ENCODE measurements around the gene PCBP3. TPM values are rescaled to one million over a fixed set of nuclear protein-coding genes. Genes with fewer than 3 reads are reported as not detected.
"Not testable (repeated sequence)": the region's sequence is repeated elsewhere in the genome, so short reads cannot be mapped to it uniquely, and the experiment has no call there.

The PCBP3 gene
- total RNA-seq, 1 donor from 2014 or later = 2.5 TPM

- Mint-ChIP-seq H3K36me3 (ENCODE audit: low read depth, unreplicated experiment) (peaks cover 9% of the 10 kb centered on the region), H3K4me3 (ENCODE audit: unreplicated experiment) (no peak overlapping the region), H3K9me3 (ENCODE audit: unreplicated experiment) (no peaks in the 10 kb centered on the region), H3K4me1 (ENCODE audit: unreplicated experiment) (peaks cover under 1% of the 10 kb centered on the region), H3K27me3 (ENCODE audit: unreplicated experiment) (peaks cover 4% of the 10 kb centered on the region), H3K27ac (ENCODE audit: unreplicated experiment) (no peak overlapping the region)
- TF ChIP-seq CTCF (IDR thresholded peaks at IDR 0.05; ENCODE audit: unreplicated experiment) = no peak
- no peak for DNase-seq (ENCODE audit: low spot score)
Measured at GRCh38 chr21:45602106-45602505, 41.4 kb upstream of the PCBP3 start.

DNA sequence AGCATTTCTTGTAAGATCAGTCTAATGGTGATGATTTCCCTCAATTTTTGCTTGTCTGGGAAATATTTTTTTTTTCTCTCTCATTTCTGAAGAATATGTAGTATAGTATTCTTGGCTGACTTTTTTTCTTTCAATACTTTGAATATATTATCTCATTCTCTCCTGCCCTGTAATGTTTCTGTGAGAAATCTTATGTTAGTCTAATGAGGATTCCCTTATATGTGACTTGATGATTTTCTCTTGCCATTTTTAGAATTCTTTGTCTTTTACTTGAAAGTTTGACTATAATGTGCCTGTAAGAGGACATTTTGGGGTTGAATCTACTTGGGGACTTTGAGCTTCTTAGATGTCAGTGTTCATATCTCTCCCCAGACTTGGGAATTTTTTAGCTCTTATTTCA is 40.0 kb upstream of the PCBP3 start:
- Mint-ChIP-seq H3K36me3 (ENCODE audit: low read depth, unreplicated experiment) (peaks cover 11% of the 10 kb centered on the region), H3K9me3 (ENCODE audit: unreplicated experiment) (no peaks in the 10 kb centered on the region), H3K4me1 (ENCODE audit: unreplicated experiment) (peaks cover 2% of the 10 kb centered on the region), H3K4me3 (ENCODE audit: unreplicated experiment) (no peak overlapping the region), H3K27me3 (ENCODE audit: unreplicated experiment) (peaks cover 4% of the 10 kb centered on the region), H3K27ac (ENCODE audit: unreplicated experiment) (no peak overlapping the region)
- no peak for DNase-seq (ENCODE audit: low spot score)
- no peak for TF ChIP-seq CTCF (IDR thresholded peaks at IDR 0.05; ENCODE audit: unreplicated experiment)

GRCh38 chr21:45604681-45605080 is 38.8 kb upstream of the PCBP3 start:
- not testable (repeated sequence) for H3K4me1 Mint-ChIP-seq (ENCODE audit: unreplicated experiment); H3K27me3 Mint-ChIP-seq (ENCODE audit: unreplicated experiment); DNase-seq (ENCODE audit: low spot score); H3K27ac Mint-ChIP-seq (ENCODE audit: unreplicated experiment); H3K4me3 Mint-ChIP-seq (ENCODE audit: unreplicated experiment); H3K9me3 Mint-ChIP-seq (ENCODE audit: unreplicated experiment)
- peaks cover 11% of the 10 kb centered on the region for H3K36me3 Mint-ChIP-seq (ENCODE audit: low read depth, unreplicated experiment)

DNA sequence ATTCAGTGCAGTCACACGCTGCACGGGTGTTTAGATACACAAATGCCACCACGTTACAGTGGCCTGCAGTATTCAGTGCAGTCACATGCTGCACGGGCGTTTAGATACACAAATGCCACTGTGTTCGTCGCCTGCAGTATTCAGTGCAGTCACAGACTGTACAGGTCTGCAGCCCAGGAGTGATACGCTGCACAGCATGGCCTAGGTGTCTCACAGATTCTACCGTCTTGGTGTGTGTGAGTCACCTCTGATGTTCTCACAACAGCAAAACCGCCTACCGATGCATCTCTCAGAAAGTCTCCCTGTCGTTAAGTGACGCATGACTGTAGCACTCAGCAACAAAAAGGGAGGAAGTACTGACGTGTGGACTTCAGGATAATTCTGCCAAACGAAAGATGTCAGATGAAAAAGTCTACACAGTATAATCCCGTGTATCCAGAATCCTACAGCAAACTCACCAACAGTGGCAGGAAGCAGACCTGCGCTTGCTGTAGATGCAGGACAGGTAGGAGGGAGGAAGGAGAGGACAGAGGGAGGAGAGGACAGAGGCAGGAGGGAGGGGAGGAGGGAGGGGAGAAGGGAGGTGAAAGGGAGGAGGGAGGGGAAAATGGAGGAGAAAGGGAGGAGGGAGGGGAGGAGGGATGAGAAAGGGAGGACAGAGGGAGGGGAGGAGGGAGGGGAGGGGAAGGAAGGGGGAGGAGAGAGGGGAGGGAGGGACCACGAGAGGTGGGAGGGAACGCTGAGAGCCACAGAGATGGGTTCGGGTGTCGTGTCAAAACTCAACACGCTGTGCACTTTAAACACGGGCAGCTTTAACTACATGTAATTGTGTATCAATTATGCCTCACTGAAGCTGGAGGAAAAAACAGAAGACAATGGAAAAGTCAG is 36.3 kb upstream of the PCBP3 start:
- peaks cover 3% of the 10 kb centered on the region for H3K36me3 Mint-ChIP-seq (ENCODE audit: low read depth, unreplicated experiment)

GRCh38 chr21:45607909-45608295 is 35.6 kb upstream of the PCBP3 start:
- Mint-ChIP-seq H3K27me3 (ENCODE audit: unreplicated experiment) (no peaks in the 10 kb centered on the region), H3K36me3 (ENCODE audit: low read depth, unreplicated experiment) (peaks cover 3% of the 10 kb centered on the region), H3K9me3 (ENCODE audit: unreplicated experiment) (no peaks in the 10 kb centered on the region), H3K27ac (ENCODE audit: unreplicated experiment) (no peak overlapping the region), H3K4me1 (ENCODE audit: unreplicated experiment) (peaks cover 2% of the 10 kb centered on the region), H3K4me3 (ENCODE audit: unreplicated experiment) (no peak overlapping the region)
- DNase-seq (ENCODE audit: low spot score) = no peak
- no peak for TF ChIP-seq CTCF (IDR thresholded peaks at IDR 0.05; ENCODE audit: unreplicated experiment)

More for the DNA sequence above, 36.3 kb upstream of the PCBP3 start:
- H3K27ac Mint-ChIP-seq (ENCODE audit: unreplicated experiment) = no peak overlapping the region
- H3K4me1 Mint-ChIP-seq (ENCODE audit: unreplicated experiment) = peaks cover 2% of the 10 kb centered on the region
- H3K9me3 Mint-ChIP-seq (ENCODE audit: unreplicated experiment) = no peaks in the 10 kb centered on the region
- no peak overlapping the region for H3K4me3 Mint-ChIP-seq (ENCODE audit: unreplicated experiment)
- TF ChIP-seq CTCF (IDR thresholded peaks at IDR 0.05; ENCODE audit: unreplicated experiment) = no peak
- DNase-seq (ENCODE audit: low spot score) = no peak
- H3K27me3 Mint-ChIP-seq (ENCODE audit: unreplicated experiment) = no peaks in the 10 kb centered on the region

DNA sequence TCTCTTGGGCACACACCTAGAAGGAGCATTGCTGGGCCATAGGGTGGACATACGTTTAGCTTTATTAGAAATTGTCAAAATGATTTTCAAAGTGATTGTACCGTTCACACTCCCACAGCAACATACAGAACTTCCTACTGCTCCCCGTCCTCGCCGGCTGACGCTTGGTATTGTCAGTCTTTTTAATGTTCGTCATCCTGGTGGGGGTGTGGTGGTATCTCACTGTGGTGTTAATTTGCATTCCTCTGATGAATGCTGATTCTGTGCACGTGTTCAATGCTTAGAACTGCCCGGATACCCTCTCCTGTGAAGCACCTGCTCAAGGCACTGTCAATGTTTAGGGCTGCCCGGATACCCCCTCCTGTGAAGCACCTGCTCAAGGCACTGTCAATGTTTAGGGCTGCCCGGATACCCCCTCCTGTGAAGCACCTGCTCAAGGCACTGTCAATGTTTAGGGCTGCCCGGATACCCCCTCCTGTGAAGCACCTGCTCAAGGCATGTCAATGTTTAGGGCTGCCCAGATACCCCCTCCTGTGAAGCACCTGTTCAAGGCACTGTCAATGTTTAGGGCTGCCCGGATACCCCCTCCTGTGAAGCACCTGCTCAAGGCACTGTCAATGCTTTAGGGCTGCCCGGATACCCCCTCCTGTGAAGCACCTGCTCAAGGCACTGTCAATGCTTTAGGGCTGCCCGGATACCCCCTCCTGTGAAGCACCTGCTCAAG is 34.6 kb upstream of the PCBP3 start:
- DNase-seq (ENCODE audit: low spot score); H3K27ac Mint-ChIP-seq (ENCODE audit: unreplicated experiment); H3K4me1 Mint-ChIP-seq (ENCODE audit: unreplicated experiment); H3K36me3 Mint-ChIP-seq (ENCODE audit: low read depth, unreplicated experiment); H3K9me3 Mint-ChIP-seq (ENCODE audit: unreplicated experiment); H3K27me3 Mint-ChIP-seq (ENCODE audit: unreplicated experiment); H3K4me3 Mint-ChIP-seq (ENCODE audit: unreplicated experiment): not testable (repeated sequence)

- not testable (repeated sequence) for H3K36me3 Mint-ChIP-seq (ENCODE audit: low read depth, unreplicated experiment); H3K27me3 Mint-ChIP-seq (ENCODE audit: unreplicated experiment); H3K9me3 Mint-ChIP-seq (ENCODE audit: unreplicated experiment); H3K4me1 Mint-ChIP-seq (ENCODE audit: unreplicated experiment); H3K27ac Mint-ChIP-seq (ENCODE audit: unreplicated experiment); DNase-seq (ENCODE audit: low spot score); H3K4me3 Mint-ChIP-seq (ENCODE audit: unreplicated experiment)
Measured at GRCh38 chr21:45609616-45610015, 33.9 kb upstream of the PCBP3 start.
